Mucosa of rectum (tissue), 2 donors: ENCODE data around the gene TMEM101.
"Not testable (repeated sequence)": the region's sequence is repeated elsewhere in the genome, so short reads cannot be mapped to it uniquely, and the experiment has no call there.

Source experiments
- H3K27ac ChIP-seq, 2 donors: one replicate each; pipeline ENCODE4 v1.7.0; 2013; ENCODE audit warnings: inconsistent platforms in 2 of 2, low read depth in 2 of 2, low read length in 2 of 2
- H3K27me3 ChIP-seq, 2 donors: one replicate each; pipeline ENCODE4 v1.7.0; 2013; ENCODE audit warnings: low read length in 2 of 2; ENCODE audit not compliant: control insufficient read depth in 2 of 2, insufficient read depth in 2 of 2
- H3K36me3 ChIP-seq, 2 donors: one replicate each; pipeline ENCODE4 v1.7.0; 2013; ENCODE audit warnings: low read length in 2 of 2; ENCODE audit not compliant: control insufficient read depth in 2 of 2, insufficient read depth in 2 of 2
- H3K4me1 ChIP-seq, 2 donors: one replicate each; pipeline ENCODE4 v1.7.0; 2013; ENCODE audit warnings: low read length in 2 of 2, mild to moderate bottlenecking in 1 of 2; ENCODE audit not compliant: control insufficient read depth in 2 of 2, insufficient read depth in 2 of 2
- H3K4me3 ChIP-seq, 2 donors: one replicate each; pipeline ENCODE4 v1.7.0; 2013; ENCODE audit warnings: low read length in 2 of 2
- H3K9ac ChIP-seq, 2 donors: one replicate each; pipeline ENCODE4 v1.7.0; 2013; ENCODE audit warnings: low read length in 2 of 2, low read depth in 1 of 2, mild to moderate bottlenecking in 1 of 2
- H3K9me3 ChIP-seq, 2 donors: one replicate each; pipeline ENCODE4 v1.7.0; 2013; ENCODE audit warnings: low read length in 2 of 2; ENCODE audit not compliant: control insufficient read depth in 2 of 2
- donor health status: healthy.
- donor health status: Normal muscosa, but diverticular disease.

Gene TMEM101

GRCh38 chr17:44000871-44001460 is 13.8 kb downstream of the TMEM101 start:
- peaks cover 15 to 22% of the 10 kb centered on the region in 2 donors for H3K27me3 ChIP-seq
- H3K9me3 ChIP-seq: no peaks in the 10 kb centered on the region
- no peaks in the 10 kb centered on the region for H3K36me3 ChIP-seq
- H3K4me1 ChIP-seq: peaks cover 9 to 13% of the 10 kb centered on the region in 2 donors
- H3K27ac ChIP-seq: no peak overlapping the region
- H3K9ac ChIP-seq: no peak overlapping the region
- no peak overlapping the region for H3K4me3 ChIP-seq

GRCh38 chr17:44000141-44000860 is 14.5 kb downstream of the TMEM101 start:
- Histone ChIP-seq H3K4me3 (no peak overlapping the region), H3K4me1 (peaks cover 5 to 7% of the 10 kb centered on the region in 2 donors), H3K27ac (no peak overlapping the region), H3K9ac (no peak overlapping the region), H3K36me3 (no peaks in the 10 kb centered on the region), H3K27me3 (peaks cover 14 to 18% of the 10 kb centered on the region in 2 donors), H3K9me3 (no peaks in the 10 kb centered on the region)

- Histone ChIP-seq H3K4me1 (peaks cover 2 to 3% of the 10 kb centered on the region in 2 donors), H3K27ac (no peak overlapping the region), H3K9ac (no peak overlapping the region), H3K4me3 (no peak overlapping the region), H3K36me3 (no peaks in the 10 kb centered on the region), H3K9me3 (no peaks in the 10 kb centered on the region), H3K27me3 (peaks cover 18 to 20% of the 10 kb centered on the region in 2 donors)
These were observed 15.7 kb downstream of the TMEM101 start for GRCh38 chr17:43999024-43999423.

- Histone ChIP-seq H3K27me3 (peaks cover 18% of the 10 kb centered on the region in 2 donors), H3K27ac (no peak overlapping the region), H3K4me3 (no peak overlapping the region), H3K4me1 (peaks cover 2 to 3% of the 10 kb centered on the region in 2 donors), H3K36me3 (no peaks in the 10 kb centered on the region), H3K9ac (no peak overlapping the region), H3K9me3 (no peaks in the 10 kb centered on the region)
These were observed 16.2 kb downstream of the TMEM101 start for GRCh38 chr17:43998552-43998951.

- not testable (repeated sequence) for H3K4me1 ChIP-seq, H3K4me3 ChIP-seq, H3K27ac ChIP-seq, H3K9me3 ChIP-seq, H3K9ac ChIP-seq, H3K36me3 ChIP-seq
- H3K27me3 ChIP-seq: peaks cover 13 to 17% of the 10 kb centered on the region in 2 donors
These were observed 17.6 kb downstream of the TMEM101 start for GRCh38 chr17:43997180-43997579.

- H3K4me3 ChIP-seq: no peak overlapping the region
- no peak overlapping the region for H3K9ac ChIP-seq
These were observed 19.7 kb downstream of the TMEM101 start for GRCh38 chr17:43995150-43995471.

GRCh38 chr17:43994272-43995149 is 20.3 kb downstream of the TMEM101 start:
- no peak overlapping the region for H3K9ac ChIP-seq
- H3K27ac ChIP-seq: no peak overlapping the region
- H3K9me3 ChIP-seq: no peaks in the 10 kb centered on the region
- H3K36me3 ChIP-seq: no peaks in the 10 kb centered on the region
- H3K4me1 ChIP-seq: peaks cover 2 to 3% of the 10 kb centered on the region in 2 donors
- peak overlapping the region in 1 of 2 donors; percentile 26 for H3K4me3 ChIP-seq
- H3K27me3 ChIP-seq: peaks cover 11 to 12% of the 10 kb centered on the region in 2 donors

More at GRCh38 chr17:43995150-43995471, 19.7 kb downstream of the TMEM101 start:
- H3K36me3 ChIP-seq: no peaks in the 10 kb centered on the region
- peaks cover 12 to 14% of the 10 kb centered on the region in 2 donors for H3K27me3 ChIP-seq
- H3K9me3 ChIP-seq: no peaks in the 10 kb centered on the region
- peaks cover 2 to 3% of the 10 kb centered on the region in 2 donors for H3K4me1 ChIP-seq
- H3K27ac ChIP-seq: no peak overlapping the region

- Histone ChIP-seq H3K27ac (no peak overlapping the region), H3K9me3 (no peaks in the 10 kb centered on the region), H3K9ac (no peak overlapping the region), H3K27me3 (peaks cover 9 to 25% of the 10 kb centered on the region in 2 donors), H3K36me3 (no peaks in the 10 kb centered on the region), H3K4me3 (no peak overlapping the region), H3K4me1 (peaks cover 2 to 3% of the 10 kb centered on the region in 2 donors)
These were observed 22.1 kb downstream of the TMEM101 start for GRCh38 chr17:43992641-43993040.

GRCh38 chr17:43988301-43988700 is 26.5 kb downstream of the TMEM101 start:
- H3K4me3 ChIP-seq: no peak overlapping the region
- no peaks in the 10 kb centered on the region for H3K36me3 ChIP-seq
- no peak overlapping the region for H3K9ac ChIP-seq
- no peak overlapping the region for H3K27ac ChIP-seq
- H3K27me3 ChIP-seq: peaks cover 19 to 29% of the 10 kb centered on the region in 2 donors
- H3K9me3 ChIP-seq: no peaks in the 10 kb centered on the region
- peaks cover 6 to 7% of the 10 kb centered on the region in 2 donors for H3K4me1 ChIP-seq
